ENCODE data around the gene LANCL1. TPM values are rescaled to one million over a fixed set of nuclear protein-coding genes. Genes with fewer than 3 reads are reported as not detected.
"Not testable (repeated sequence)": the region's sequence is repeated elsewhere in the genome, so short reads cannot be mapped to it uniquely, and the experiment has no call there.

The LANCL1 gene
- total RNA-seq, 1 donor from 2014 or later: 19.5 TPM

DNA sequence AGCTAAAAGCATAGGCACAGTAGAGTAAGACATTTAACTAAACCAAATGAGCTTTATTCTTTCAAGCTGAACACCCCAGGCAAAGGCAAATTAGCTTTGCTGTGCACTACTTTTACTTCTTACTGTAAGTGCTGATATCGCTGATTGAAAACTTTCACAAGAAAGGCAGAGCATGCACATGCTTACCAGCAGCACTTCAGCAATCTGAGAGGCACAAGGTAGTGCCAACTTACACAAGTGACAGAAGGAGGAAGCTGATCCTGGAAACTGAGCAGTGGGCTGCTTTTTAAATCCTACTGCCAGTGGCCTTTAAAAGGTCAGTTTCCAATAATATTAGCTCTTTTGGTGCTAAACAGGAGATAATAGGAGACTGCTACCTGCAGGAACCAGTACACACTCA is 43.9 kb downstream of the LANCL1 start:
- FAIRE-seq: no peak
- no peak for DNase-seq (ENCODE audit: low read depth)
- Histone ChIP-seq H3K27me3 (ENCODE audit: control insufficient read depth, insufficient read depth, low read length) (no peaks in the 10 kb centered on the region), H3K4me3 (ENCODE audit: low read depth, low read length) (no peak overlapping the region), H3K36me3 (ENCODE audit: control insufficient read depth, insufficient read depth, low read length) (peaks cover 10% of the 10 kb centered on the region)
- no peak for TF ChIP-seq CTCF (IDR thresholded peaks at IDR 0.05; ENCODE audit: insufficient read depth, low read length, severe bottlenecking)

DNA sequence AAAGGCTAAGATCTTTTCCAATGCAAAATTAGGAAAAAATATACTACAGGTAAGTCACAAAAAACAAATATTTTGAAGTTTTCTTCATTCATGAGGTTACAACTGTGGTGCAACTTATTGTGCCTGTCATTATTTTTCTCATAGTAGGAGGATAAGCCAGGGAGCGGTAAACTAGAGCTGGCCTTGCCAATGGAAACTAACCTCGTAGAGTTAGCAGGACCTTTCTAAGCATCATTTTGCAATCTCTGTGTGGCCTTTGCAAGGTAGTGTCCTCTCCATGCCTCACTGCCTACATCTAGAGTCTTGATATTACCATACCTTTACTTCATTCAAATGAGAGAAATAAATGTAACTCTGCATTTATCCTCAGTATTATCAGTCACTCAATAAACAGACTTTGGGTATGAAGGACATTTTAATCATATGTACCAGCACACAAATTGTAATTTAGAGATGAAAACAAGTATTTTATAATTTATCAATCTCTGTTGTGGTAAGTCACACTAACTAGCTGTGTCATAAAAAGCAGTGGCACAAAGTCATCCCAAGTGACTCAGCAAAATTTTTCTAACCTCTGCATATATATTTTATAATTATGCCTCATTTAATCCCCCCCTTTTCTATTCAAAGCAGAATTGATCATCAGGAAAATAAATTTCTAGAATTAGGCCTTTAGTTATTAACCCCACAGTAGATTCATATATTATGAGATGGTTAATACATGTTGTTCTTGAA is 47.0 kb downstream of the LANCL1 start:
- Histone ChIP-seq H3K4me3 (ENCODE audit: low read depth, low read length) (no peak overlapping the region), H3K36me3 (ENCODE audit: control insufficient read depth, insufficient read depth, low read length) (peaks cover 3% of the 10 kb centered on the region), H3K27me3 (ENCODE audit: control insufficient read depth, insufficient read depth, low read length) (no peaks in the 10 kb centered on the region)
- no peak for DNase-seq (ENCODE audit: low read depth)
- TF ChIP-seq CTCF (IDR thresholded peaks at IDR 0.05; ENCODE audit: insufficient read depth, low read length, severe bottlenecking): no peak
- FAIRE-seq: no peak

DNA sequence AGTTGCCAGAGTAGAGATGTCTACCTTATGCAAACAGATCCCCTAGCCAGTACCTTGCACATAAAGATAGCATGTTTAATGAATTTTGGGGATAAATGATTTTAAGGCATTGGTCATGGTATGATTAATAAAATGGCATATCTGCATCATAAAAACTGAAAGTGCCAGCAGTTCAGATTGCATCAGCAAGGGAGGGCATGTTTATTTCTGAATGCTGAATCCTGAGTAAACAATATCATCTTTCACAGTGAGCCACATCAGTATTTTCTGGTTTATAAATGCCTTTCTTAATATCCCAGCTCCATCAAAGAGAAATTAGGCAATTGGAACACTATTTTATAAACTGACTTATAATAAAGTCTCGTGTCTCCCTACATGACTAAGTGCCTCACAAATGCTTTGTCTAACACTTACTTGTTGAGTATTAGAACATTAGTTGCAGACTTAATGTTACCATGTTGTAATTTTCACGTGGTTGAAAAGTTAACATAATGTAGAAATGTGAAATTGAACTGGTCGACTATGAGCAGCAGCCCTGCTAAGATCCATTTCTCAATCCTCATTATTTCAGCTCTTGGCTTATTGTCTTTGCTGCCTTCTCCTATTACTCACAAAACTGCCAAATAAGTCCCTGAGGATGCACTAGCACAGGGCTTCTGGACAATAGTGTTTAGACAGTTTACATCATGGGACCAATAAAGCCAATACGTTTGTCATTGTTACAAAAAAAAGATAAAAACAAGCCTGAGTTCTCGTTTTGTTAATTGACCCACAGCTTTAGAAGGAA is 48.0 kb downstream of the LANCL1 start:
- Histone ChIP-seq H3K4me3 (ENCODE audit: low read depth, low read length) (no peak overlapping the region), H3K36me3 (ENCODE audit: control insufficient read depth, insufficient read depth, low read length) (no peaks in the 10 kb centered on the region), H3K27me3 (ENCODE audit: control insufficient read depth, insufficient read depth, low read length) (no peaks in the 10 kb centered on the region)
- no peak for TF ChIP-seq CTCF (IDR thresholded peaks at IDR 0.05; ENCODE audit: insufficient read depth, low read length, severe bottlenecking)
- no peak for FAIRE-seq
- peak; percentile 60 for DNase-seq (ENCODE audit: low read depth)

DNA sequence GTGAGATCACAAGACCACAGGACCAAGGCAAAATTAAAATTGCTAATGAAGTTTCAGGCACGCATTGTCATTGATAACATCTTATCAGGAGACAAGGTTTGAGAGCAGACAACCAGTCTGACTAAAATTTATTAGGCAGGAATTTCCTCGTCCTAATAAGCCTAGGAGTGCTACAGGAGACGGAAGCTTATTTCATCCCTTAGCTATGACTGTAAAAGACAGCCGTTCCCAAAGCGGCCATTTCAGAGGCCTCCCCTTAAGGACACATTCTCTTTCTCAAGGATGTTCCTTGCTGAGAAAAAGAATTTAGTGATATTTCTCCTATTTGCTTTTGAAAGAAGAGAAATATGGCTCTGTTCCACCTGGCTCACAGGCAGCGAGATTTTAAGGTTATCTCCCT is 49.2 kb downstream of the LANCL1 start:
- not testable (repeated sequence) for DNase-seq (ENCODE audit: low read depth); H3K36me3 ChIP-seq (ENCODE audit: control insufficient read depth, insufficient read depth, low read length); H3K27me3 ChIP-seq (ENCODE audit: control insufficient read depth, insufficient read depth, low read length); H3K4me3 ChIP-seq (ENCODE audit: low read depth, low read length); FAIRE-seq

DNA sequence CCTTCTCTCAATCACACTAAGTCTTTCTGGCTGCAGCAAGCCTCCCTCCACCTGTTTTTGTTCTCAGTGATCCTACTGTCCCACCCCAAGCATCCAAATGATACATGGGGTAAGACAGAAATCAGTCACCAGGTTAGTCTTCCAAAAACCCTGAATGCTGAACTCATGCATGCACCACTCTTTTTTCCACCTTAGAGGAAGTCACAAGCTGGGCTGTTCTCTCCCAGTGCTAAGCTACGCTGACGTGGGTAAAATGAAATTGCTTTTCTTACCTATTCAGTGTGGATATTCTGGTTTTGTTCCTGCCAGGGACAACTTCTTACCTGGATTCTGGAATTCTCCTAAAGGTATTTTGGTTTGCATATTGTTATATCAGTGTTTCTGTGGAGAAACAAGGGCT is 54.2 kb downstream of the LANCL1 start:
- no peak overlapping the region for H3K4me3 ChIP-seq (ENCODE audit: low read depth, low read length)
- no peak for TF ChIP-seq CTCF (IDR thresholded peaks at IDR 0.05; ENCODE audit: insufficient read depth, low read length, severe bottlenecking)
- no peaks in the 10 kb centered on the region for H3K36me3 ChIP-seq (ENCODE audit: control insufficient read depth, insufficient read depth, low read length)
- DNase-seq (ENCODE audit: low read depth) (no peak), FAIRE-seq (peak; percentile 52)
- no peaks in the 10 kb centered on the region for H3K27me3 ChIP-seq (ENCODE audit: control insufficient read depth, insufficient read depth, low read length)

DNA sequence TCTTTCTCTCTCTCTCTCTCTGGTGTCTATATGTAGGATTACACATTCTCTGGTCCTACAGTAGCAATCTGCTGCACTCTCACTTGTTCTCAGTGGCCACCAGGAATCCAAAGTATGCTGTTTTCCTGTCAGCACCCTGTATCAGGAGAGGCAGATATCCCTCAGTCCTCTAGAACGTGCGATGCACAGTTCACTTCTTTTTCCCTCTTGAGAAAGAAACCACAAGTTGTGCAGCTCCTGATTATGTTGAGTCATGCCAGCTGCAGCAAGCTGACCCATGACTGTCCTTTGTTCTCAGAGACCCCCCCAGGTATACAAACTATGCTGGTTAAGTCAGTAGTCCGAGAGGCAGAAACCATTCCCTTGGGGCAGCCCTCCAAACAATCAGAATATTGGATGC is 54.6 kb downstream of the LANCL1 start:
- H3K27me3 ChIP-seq (ENCODE audit: control insufficient read depth, insufficient read depth, low read length): no peaks in the 10 kb centered on the region
- DNase-seq (ENCODE audit: low read depth) (peak; percentile 31), FAIRE-seq (no peak)
- H3K4me3 ChIP-seq (ENCODE audit: low read depth, low read length): no peak overlapping the region
- no peak for TF ChIP-seq CTCF (IDR thresholded peaks at IDR 0.05; ENCODE audit: insufficient read depth, low read length, severe bottlenecking)
- no peaks in the 10 kb centered on the region for H3K36me3 ChIP-seq (ENCODE audit: control insufficient read depth, insufficient read depth, low read length)
